ENCODE results near the gene GVQW3.

The GVQW3 gene

GRCh38 chr11:76456571-76456970 is 75.4 kb downstream of the GVQW3 start:
- Histone ChIP-seq H3K27ac (ENCODE audit: poor library complexity, severe bottlenecking) (no peak overlapping the region), H3K4me3 (ENCODE audit: severe bottlenecking) (no peak overlapping the region), H3K27me3 (ENCODE audit: insufficient read depth, poor library complexity, severe bottlenecking) (no peaks in the 10 kb centered on the region), H3K4me1 (ENCODE audit: insufficient read depth, poor library complexity, severe bottlenecking) (peaks cover 3% of the 10 kb centered on the region), H3K36me3 (ENCODE audit: low read depth) (peaks cover 69% of the 10 kb centered on the region), H3K9me3 (ENCODE audit: severe bottlenecking) (no peaks in the 10 kb centered on the region)
- DNase-seq (ENCODE audit: low spot score) (no peak), ATAC-seq (ENCODE audit: low read depth) (no peak)
- no peak for TF ChIP-seq CTCF (IDR thresholded peaks at IDR 0.05; ENCODE audit: poor library complexity, severe bottlenecking)
